HFF-Myc (cell line): ENCODE measurements around the gene POU6F2.

Source experiments
- DNase-seq: peaks from one replicate; pipeline ENCODE4 v3.0.0-alpha.2; 2011; ENCODE audit warnings: low read depth; ENCODE audit errors: extremely low read depth
- H3K4me3 ChIP-seq: replicated peaks from 2 replicates; pipeline ENCODE4 v1.5.1; 2011; ENCODE audit warnings: low read depth, mild to moderate bottlenecking, control low read depth, low read length
- TF ChIP-seq, protein P1 (sequence below): IDR thresholded peaks from 2 replicates; pipeline ENCODE4 v1.5.1; 2012; ENCODE audit warnings: mild to moderate bottlenecking, low read depth, low read length, control low read depth; ENCODE audit errors: missing control alignments

Gene POU6F2

DNA sequence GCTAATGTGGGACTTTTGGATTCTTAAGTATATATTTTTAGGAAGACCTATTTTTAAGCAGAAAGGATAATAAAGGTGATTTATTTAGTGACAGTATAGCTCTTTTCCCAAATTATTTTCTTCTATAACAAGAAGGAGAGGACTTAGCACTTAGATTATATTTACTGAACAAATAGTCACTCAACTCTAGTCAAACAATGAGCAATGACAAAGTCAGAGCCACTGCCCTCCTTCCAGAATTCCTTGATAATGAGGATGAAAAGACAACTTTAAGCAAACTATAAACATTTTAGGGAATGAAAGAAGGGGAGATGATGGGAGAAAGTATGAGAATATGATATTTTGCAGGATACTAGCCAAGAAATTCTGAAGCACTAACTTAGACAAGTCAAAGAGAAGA is 295.0 kb downstream of the POU6F2 start:
- no peak for DNase-seq
- TF ChIP-seq, protein P1, sequence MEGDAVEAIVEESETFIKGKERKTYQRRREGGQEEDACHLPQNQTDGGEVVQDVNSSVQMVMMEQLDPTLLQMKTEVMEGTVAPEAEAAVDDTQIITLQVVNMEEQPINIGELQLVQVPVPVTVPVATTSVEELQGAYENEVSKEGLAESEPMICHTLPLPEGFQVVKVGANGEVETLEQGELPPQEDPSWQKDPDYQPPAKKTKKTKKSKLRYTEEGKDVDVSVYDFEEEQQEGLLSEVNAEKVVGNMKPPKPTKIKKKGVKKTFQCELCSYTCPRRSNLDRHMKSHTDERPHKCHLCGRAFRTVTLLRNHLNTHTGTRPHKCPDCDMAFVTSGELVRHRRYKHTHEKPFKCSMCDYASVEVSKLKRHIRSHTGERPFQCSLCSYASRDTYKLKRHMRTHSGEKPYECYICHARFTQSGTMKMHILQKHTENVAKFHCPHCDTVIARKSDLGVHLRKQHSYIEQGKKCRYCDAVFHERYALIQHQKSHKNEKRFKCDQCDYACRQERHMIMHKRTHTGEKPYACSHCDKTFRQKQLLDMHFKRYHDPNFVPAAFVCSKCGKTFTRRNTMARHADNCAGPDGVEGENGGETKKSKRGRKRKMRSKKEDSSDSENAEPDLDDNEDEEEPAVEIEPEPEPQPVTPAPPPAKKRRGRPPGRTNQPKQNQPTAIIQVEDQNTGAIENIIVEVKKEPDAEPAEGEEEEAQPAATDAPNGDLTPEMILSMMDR = no peak
- H3K4me3 ChIP-seq = no peak overlapping the region

DNA sequence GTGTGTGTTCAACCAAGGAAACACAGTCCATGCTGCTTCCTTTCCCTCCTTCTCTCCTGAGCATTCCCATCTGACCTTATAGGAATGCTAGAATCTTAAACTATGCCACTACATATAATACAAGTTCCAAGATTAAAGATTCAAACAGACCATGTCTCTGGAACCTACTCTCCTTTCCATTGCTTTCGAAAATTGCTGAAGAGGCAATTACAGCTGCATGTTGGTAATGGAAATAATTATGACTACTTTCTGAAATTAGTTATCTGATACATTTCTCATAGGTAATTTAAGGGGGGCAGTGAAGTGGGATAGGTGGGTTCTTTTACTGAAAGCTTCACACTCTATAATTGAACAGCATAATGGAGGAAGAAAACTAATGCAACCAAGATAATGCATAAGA is 302.6 kb downstream of the POU6F2 start:
- DNase-seq = no peak
- TF ChIP-seq, protein P1 = no peak

DNA sequence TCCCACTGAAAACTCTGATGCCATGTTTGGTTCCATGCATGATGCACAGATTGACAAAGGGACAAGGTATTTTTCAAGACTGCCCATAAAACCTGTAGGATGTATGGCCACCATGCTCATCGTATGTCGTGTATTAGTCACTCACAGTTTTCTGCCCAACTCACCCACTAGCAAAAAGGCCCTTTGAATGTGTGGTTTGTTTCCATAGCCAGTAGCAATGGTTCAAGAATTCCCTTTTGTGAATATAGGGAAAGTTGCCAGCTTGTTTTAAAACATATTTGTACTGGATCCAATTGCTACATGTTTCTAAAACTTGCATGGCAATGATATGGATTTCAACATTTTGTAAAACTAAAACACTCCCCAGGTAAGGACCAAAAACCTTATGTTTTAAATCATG is 307.5 kb downstream of the POU6F2 start:
- DNase-seq = no peak
- TF ChIP-seq, protein P1 = no peak
- H3K4me3 ChIP-seq = no peak overlapping the region

More for the DNA sequence above, 302.6 kb downstream of the POU6F2 start:
- H3K4me3 ChIP-seq = no peak overlapping the region

DNA sequence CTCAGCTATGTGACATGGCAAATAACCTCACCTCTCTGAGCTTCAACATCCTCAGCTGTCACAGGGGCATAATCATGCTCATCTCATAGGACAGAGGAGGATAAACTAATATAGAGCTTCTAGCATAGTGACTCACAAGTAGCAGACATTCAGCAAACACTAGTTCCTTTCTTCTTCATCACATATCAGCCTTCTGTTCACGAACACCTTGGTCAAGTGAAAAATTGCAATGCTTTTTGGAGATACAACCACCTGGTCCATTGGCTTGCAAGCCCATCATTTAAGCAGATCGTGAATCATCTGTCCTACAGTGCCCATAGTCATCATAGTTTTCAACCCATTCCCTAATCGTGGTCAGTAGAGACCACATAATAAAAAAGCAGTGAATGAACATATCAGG is 310.6 kb downstream of the POU6F2 start:
- H3K4me3 ChIP-seq = no peak overlapping the region
- TF ChIP-seq, protein P1 = no peak
- DNase-seq = no peak

DNA sequence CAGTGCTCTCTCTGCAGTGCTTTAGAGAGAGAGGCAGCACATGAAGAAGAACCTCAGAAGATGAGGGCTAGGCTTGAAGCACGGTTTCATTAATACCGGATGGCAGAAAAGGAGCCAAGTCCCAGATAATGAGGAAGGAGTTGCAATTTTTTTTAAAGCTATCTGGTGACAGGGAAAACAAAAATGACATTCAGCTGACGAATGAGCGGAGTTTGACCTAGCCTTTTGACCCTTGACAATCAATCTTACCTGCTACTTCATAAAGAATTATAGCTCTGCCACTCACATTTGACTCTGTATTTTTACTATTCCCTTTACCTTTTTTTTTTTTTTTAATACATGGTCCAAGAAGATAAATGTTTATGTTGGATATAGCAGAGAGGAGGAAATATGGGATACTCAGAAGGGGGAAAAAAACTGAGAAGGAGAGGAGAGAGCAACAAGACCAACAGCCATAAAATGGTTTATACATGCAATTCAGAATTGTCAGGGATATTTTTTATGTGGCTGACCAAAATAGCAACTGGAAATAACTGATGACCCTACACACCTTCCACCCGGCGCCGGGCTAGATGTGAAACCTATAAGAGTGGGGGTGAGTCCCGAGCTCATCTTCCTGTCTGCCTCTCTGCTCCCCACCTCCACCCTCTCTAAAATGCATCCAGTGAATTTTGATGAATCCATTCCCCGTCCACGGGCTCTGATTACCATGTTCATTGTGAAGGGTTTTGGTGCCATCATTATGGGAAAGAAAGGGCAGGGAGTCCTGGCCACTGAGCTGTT is 314.1 kb downstream of the POU6F2 start:
- TF ChIP-seq, protein P1 = no peak
- DNase-seq = no peak
- no peak overlapping the region for H3K4me3 ChIP-seq

DNA sequence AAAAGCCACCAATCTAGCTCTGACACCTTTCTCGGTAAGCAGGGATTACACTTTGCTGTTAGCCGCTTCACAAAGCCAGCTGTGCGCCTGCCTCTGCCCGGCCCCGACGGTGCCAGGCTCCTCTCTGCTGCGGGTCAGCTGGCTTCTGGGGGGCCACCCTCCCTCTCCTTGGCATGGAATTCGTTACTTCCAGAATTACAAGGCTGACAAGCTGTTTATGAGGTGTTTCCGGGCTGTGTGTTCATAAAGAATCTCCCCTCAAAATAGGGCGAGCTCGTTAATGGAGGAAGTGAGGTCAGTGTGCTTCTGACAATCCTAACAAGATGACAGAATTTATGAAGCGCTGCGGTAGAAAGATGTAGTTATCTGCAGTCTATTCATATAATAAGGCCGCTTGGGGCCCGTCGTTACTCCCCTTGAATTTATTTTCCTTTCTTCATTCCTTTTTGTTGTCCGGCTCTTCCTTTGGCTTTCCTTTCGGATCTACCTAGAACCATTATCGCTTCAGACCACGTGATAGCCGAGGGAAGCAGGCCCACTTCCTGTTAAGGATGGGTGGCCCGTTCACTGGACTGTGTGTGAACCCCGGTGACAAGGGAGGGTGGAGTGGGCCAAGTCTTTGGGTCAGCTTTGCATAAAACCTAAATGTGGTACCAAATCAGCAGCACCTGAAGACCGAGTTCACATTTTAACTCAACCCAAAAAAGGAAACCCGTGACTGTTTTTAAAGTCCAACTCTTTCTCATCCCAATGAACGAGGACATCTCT is 315.5 kb downstream of the POU6F2 start:
- TF ChIP-seq, protein P1 = no peak
- DNase-seq = no peak
- no peak overlapping the region for H3K4me3 ChIP-seq
